ENCODE data around the gene HRH3.
A peak's percentile ranks its signal among the peaks of the same experiment; 100 is the strongest.

The HRH3 gene

DNA sequence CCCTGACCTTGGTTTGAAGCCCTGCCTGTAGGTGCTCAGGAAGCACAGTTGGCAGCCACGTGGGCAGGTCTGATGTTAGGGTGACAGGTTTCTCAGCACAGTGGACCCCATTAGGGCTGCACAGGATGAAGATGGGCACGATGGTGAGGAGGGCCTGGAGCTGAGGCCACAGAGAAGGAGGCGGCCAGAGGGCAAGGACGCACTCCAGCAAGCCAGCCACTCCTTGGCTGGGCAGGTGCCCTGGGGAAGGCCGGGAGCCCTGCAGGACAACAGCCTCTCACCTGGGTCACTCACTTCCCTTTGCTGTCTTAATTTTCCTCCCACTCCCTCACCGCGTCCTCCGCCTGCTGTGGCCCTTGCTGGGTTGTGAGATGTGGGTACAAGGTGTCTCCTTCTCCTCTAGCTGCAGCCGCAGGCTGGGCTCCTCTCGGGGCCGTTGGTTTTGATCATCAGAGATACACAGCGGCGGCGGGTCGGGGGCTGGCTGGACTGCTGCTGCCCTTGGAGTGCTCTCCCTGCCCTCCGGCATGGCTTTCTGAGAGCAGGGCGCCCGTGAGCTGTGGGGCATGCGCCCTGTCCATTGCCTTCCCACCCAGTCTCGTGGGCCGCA lies 23.9 kb upstream of the HRH3 start:
- no peak for DNase-seq (ENCODE audit: low read depth)

- no peak for DNase-seq (ENCODE audit: low read depth)
Measured at GRCh38 chr20:62243106-62243505, 23.0 kb upstream of the HRH3 start.

DNA sequence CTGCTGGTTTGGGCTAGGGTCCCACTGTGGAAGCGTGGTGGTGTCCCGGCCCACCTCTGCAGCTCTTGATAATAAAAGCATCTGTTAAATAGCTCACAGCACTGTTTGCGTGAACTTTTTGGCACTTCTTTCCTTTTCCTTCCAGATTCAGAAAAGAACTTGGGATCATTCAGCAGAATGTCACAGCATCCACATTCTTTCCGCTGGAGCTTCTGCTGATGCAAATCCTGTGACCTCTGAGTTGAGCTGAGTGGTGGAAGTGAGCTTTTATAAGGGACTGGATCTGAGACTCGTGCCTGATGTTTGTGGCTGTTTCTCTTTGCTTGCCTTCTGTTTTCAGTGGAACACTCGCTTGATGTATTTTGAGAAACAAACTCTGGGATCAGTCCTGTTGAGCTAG lies 22.1 kb upstream of the HRH3 start:
- no peak for DNase-seq (ENCODE audit: low read depth)

DNA sequence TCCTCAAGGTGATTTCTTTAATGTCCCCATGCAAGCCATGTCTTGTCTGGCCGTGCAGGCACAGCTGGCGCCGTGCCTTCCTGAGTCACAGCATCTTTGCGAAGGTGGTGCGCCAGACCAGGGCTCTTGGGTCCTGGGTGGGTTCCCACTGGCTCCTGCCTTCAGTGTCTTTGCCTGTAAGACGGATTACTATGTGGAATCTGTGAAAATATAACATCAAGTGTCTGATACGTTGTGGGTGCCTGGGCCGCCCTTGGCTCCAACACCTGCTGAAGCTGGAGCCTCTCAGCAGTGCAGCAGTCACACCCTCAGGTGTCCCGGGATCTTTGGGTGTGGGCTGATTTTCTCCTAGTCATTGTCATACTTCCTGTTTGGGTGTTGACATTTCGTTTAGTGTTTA lies 21.4 kb upstream of the HRH3 start:
- no peak for DNase-seq (ENCODE audit: low read depth)

- no peak for DNase-seq (ENCODE audit: low read depth)
Measured at GRCh38 chr20:62240020-62240685, 20.1 kb upstream of the HRH3 start.

DNA sequence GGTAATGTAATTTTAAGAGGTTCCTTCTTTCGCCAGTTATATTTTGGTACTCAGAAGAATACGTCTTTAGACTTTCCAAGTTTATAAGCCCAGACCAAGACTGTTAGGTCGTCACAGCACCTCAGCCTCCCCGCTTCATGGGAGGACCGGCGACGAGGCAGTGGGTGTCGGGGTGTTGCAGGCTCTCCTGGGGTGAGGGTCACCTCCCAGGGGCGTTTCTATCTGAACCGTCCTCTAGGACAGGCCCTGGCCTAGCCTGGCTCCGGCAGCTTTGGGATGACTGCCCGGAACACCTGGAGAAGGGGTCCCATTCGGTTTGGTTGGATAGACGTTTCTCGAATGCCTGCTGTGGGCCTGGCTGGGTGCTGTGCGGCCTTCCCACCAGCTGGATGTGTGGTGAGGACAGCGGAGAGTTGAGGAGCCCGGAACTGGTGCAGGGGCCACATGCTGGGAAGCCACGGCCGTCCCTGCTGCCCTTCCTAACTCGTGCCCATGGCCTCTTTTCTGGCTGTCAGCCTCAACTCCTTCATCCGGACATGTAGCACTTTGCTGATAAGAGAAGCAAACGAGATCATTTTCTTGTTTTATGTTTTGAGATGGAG lies 19.3 kb upstream of the HRH3 start:
- DNase-seq (ENCODE audit: low read depth): no peak

DNA sequence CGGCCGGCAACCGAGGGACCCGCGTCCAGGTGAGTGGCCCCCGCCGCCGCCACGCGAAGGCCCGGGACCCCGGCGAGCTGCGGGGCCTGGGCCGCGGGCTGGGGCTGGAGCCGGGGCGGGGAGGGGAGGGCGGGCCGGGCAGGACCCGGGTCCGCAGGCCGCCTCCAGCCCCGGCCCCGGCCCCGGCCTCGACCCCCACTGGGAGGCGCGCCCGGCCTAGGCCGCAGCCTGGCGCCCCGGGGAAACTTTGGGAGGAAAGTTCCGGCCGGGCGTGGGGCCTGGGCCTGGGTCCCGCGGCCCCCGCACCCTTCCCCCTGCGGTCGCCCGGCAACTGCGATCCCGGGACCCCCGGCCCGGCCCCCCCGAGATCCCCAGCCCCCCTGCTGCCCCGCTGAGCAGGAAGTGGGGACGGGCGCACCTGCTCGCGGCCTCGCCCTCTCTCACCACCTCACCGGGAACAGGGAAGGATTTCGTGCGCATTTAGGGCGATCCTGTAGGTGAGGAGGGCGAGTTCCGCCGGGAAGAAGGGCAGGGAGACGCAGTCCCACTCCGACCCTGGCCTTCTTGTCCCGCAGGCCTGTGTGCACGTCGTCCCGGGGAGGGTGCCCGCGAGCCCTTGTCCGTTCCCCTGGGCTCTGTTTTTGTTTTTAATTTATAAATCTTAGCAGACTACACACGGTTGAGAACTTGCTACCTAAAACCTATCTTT lies 18.6 kb upstream of the HRH3 start:
- no peak for DNase-seq (ENCODE audit: low read depth)

DNA sequence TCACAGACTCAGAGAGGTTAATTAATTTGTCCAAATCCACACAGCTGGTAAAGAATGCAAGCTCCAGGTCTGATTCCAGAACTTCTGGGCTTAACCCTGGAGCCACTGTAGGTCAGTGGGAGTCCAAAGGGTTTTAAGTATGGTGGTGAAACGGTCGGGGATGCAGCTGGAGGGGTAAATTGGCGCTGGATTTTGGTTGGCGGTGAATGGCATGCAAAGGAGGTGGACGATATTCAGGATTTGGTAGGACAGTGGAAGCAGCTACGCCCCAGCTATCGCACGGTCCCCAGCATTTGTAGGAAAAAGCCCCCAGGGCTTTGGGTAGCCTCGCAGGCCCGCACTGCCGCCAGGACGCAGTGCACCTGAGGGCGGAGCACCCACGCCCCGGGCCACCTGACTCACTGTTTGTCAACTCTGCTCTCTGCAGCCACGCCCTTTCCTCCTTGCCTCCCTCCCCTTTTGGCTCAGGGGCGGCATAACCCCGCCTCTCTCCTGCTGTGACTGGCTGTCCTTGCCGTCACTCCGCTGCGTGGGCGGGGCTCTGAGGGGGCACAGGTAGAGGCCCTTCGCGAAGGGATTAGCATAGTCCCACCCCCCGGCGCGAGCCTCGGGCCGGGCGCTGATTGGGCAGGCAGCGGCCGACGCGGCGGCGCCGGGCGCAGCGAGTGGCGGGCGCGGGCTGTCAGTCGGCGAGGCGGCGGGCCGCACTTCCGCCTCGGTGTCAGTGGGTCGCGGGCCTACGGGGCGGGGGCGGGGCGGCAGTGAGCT lies 17.9 kb upstream of the HRH3 start, which contains the start of gene OSBPL2:
OSBPL2 (plus strand) TSS at position 721 of the 768 bp plus-strand sequence. CDS start 17,664 bp downstream, outside the sequence.
- peak; percentile 100 for DNase-seq (ENCODE audit: low read depth)

DNA sequence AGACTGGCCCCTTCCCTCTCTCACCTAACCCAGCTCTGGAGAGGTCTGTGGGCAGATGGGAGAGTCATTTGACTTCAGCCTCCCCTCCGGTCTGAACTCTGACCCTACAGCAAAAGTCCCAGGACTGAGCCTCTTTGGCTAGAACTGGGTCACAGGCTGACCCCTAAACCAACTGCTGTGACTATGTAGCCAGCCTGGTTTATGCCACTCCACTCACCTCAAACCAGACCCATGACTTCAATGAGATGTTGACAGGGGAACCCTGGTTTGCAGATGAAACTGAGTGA lies 17.4 kb upstream of the HRH3 start:
- no peak for DNase-seq (ENCODE audit: low read depth)

GRCh38 chr20:62236766-62237513 lies 16.9 kb upstream of the HRH3 start:
- DNase-seq (ENCODE audit: low read depth): no peak

- no peak for DNase-seq (ENCODE audit: low read depth)
Measured at GRCh38 chr20:62236200-62236599, 16.1 kb upstream of the HRH3 start.

GRCh38 chr20:62235777-62236157 lies 15.7 kb upstream of the HRH3 start:
- no peak for DNase-seq (ENCODE audit: low read depth)

GRCh38 chr20:62235001-62235776 lies 15.1 kb upstream of the HRH3 start:
- DNase-seq (ENCODE audit: low read depth): no peak

GRCh38 chr20:62234339-62234738 lies 14.3 kb upstream of the HRH3 start:
- no peak for DNase-seq (ENCODE audit: low read depth)

- DNase-seq (ENCODE audit: low read depth): no peak
Measured at GRCh38 chr20:62233684-62234083, 13.6 kb upstream of the HRH3 start.

DNA sequence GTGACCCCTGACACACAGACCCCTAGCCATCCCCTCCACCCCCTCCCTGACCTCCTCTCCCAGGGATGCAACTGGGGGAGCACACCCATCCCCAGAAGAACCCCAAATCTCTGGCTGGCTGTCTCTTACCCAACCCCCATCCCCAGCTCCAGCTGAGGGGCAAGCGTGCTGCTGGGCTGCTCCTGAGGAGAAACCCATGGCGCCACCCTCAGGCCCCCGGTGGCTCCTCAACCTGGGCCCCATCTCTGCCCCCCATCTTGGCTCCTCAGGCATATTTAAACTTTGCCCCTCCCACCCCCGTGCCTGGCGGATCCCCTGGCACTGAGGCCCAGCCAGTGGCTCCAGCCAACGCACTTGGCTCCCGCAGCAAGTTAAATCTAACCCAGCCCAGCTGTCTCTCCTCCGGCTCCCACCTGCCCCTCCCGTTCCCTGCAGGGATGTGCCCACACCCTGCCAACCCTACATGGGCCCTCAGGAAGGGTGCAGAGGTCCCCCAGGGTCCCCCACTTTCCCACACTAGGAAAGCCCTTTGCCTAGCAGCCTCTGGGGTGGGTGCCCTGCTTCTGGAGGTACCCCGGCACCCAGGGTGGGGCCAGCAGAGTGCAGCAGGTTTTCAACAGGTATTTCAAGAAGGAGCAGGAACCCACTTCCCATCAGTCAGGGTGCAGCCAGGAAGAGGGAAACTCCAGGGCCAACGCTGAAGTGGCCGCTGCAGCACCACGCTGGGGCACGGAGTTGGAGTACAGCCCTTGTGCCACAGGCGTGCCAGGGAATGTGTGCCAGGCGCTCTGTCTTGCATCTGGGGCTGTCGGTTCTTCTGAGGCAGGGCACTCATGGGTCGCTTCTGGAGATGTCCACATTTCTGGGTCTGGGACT lies 12.9 kb upstream of the HRH3 start:
- DNase-seq (ENCODE audit: low read depth): no peak

DNA sequence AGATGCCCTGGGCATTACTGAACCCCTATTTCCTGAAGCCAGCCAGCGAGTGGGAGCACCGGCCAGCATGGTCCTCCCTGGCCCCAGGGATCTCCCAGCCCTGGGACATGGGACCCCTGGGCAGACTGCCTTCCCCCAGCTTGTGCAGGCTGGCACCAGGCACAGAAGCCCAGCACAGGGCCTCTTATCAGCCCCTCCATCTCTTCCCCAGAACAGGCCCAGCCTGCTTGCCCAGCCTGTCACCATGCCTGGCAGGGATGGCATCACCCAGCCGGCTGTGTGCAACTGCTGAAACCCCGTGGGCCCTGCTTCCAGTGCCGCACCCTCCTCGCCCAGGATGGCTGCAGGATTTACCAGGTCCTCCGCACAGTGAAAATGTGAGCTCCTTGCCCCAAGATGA lies 12.1 kb upstream of the HRH3 start:
- no peak for DNase-seq (ENCODE audit: low read depth)

GRCh38 chr20:62231292-62231691 lies 11.2 kb upstream of the HRH3 start:
- no peak for DNase-seq (ENCODE audit: low read depth)

GRCh38 chr20:62230696-62231095 lies 10.6 kb upstream of the HRH3 start:
- no peak for DNase-seq (ENCODE audit: low read depth)

DNA sequence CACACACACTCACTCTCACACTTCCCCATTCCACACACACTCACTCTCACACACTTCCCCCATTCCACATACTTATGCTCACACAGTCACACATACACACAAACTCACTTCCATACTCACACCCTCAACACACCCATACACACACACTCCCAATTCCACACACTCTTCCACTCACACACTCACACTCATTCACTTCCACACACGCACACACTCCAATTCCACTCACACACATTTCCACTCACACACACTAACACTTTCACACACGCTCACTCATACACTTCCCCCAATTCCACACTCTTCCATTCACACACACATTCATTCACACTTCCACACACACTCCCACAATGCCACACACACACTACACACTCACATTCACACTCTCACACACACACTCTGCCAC lies 10.2 kb upstream of the HRH3 start:
- no peak for DNase-seq (ENCODE audit: low read depth)
